Measurements from ENCODE around the gene OR2C3. TPM values are rescaled to one million over a fixed set of nuclear protein-coding genes. Genes with fewer than 3 reads are reported as not detected.

The OR2C3 gene
- total RNA-seq, 1 donor from 2014 or later: 0.04 TPM

GRCh38 chr1:247561711-247562110, 25.5 kb upstream of the OR2C3 start:
- DNase-seq (ENCODE audit: low read depth): no peak
- Histone ChIP-seq H3K27me3 (ENCODE audit: control insufficient read depth, insufficient read depth, low read length) (no peaks in the 10 kb centered on the region), H3K4me3 (ENCODE audit: low read depth, low read length) (no peak overlapping the region), H3K36me3 (ENCODE audit: control insufficient read depth, insufficient read depth, low read length) (no peaks in the 10 kb centered on the region)
- no peak for TF ChIP-seq CTCF (IDR thresholded peaks at IDR 0.05; ENCODE audit: insufficient read depth, low read length, poor library complexity, severe bottlenecking)

GRCh38 chr1:247557926-247558674, 21.9 kb upstream of the OR2C3 start:
- Histone ChIP-seq H3K4me3 (ENCODE audit: low read depth, low read length) (no peak overlapping the region), H3K36me3 (ENCODE audit: control insufficient read depth, insufficient read depth, low read length) (no peaks in the 10 kb centered on the region)

GRCh38 chr1:247552231-247552630, 16.0 kb upstream of the OR2C3 start:
- no peak for DNase-seq (ENCODE audit: low read depth)
- TF ChIP-seq CTCF (IDR thresholded peaks at IDR 0.05; ENCODE audit: insufficient read depth, low read length, poor library complexity, severe bottlenecking): no peak
- no peak overlapping the region for H3K4me3 ChIP-seq (ENCODE audit: low read depth, low read length)
- H3K36me3 ChIP-seq (ENCODE audit: control insufficient read depth, insufficient read depth, low read length): no peaks in the 10 kb centered on the region
- no peaks in the 10 kb centered on the region for H3K27me3 ChIP-seq (ENCODE audit: control insufficient read depth, insufficient read depth, low read length)

More at GRCh38 chr1:247557926-247558674, 21.9 kb upstream of the OR2C3 start:
- H3K27me3 ChIP-seq (ENCODE audit: control insufficient read depth, insufficient read depth, low read length): no peaks in the 10 kb centered on the region
- no peak for TF ChIP-seq CTCF (IDR thresholded peaks at IDR 0.05; ENCODE audit: insufficient read depth, low read length, poor library complexity, severe bottlenecking)
- DNase-seq (ENCODE audit: low read depth): no peak

- DNase-seq (ENCODE audit: low read depth): no peak
- no peak overlapping the region for H3K4me3 ChIP-seq (ENCODE audit: low read depth, low read length)
- no peak for TF ChIP-seq CTCF (IDR thresholded peaks at IDR 0.05; ENCODE audit: insufficient read depth, low read length, poor library complexity, severe bottlenecking)
- no peaks in the 10 kb centered on the region for H3K36me3 ChIP-seq (ENCODE audit: control insufficient read depth, insufficient read depth, low read length)
- no peaks in the 10 kb centered on the region for H3K27me3 ChIP-seq (ENCODE audit: control insufficient read depth, insufficient read depth, low read length)
These were observed 15.5 kb upstream of the OR2C3 start for GRCh38 chr1:247551721-247552120.

- Histone ChIP-seq H3K27me3 (ENCODE audit: control insufficient read depth, insufficient read depth, low read length) (no peaks in the 10 kb centered on the region), H3K4me3 (ENCODE audit: low read depth, low read length) (no peak within 1 kb of the TSS), H3K36me3 (ENCODE audit: control insufficient read depth, insufficient read depth, low read length) (no peaks in the 10 kb centered on the region)
- TF ChIP-seq CTCF (IDR thresholded peaks at IDR 0.05; ENCODE audit: insufficient read depth, low read length, poor library complexity, severe bottlenecking): no peak
- no peak for DNase-seq (ENCODE audit: low read depth)
These were observed 12.5 kb upstream of the OR2C3 start, which contains the start of gene GCSAML for GRCh38 chr1:247548769-247549182. Gene GCSAML, plus strand, starts transcription at chr1:247549134. Its CDS starts 58 bp downstream, at chr1:247549192.

GRCh38 chr1:247548092-247548491, 11.9 kb upstream of the OR2C3 start:
- Histone ChIP-seq H3K36me3 (ENCODE audit: control insufficient read depth, insufficient read depth, low read length) (no peaks in the 10 kb centered on the region), H3K4me3 (ENCODE audit: low read depth, low read length) (no peak overlapping the region), H3K27me3 (ENCODE audit: control insufficient read depth, insufficient read depth, low read length) (no peaks in the 10 kb centered on the region)
- TF ChIP-seq CTCF (IDR thresholded peaks at IDR 0.05; ENCODE audit: insufficient read depth, low read length, poor library complexity, severe bottlenecking): no peak
- DNase-seq (ENCODE audit: low read depth): no peak
